Stimulated activated naive CD8-positive, alpha-beta T cell treated with anti-CD3 and anti-CD28 coated beads, Interleukin-15, amount 100 ng/mL, for 72 hours (primary cell): ENCODE results near the gene TPK1.

Source experiments
- ATAC-seq: fragments of 150-1000 bp; cut with Tn5 transposase; 2 replicates; pipeline ENCODE4 v1.10.0; 2021; ENCODE audit warnings: mild to moderate bottlenecking, moderate library complexity
- DNase-seq, 2 donors: peaks; one replicate each; pipeline ENCODE4 v3.0.0; 2021 to 2022
- H3K27ac Mint-ChIP-seq, 2 donors: one replicate each; pipeline ENCODE4 v1.8.0; 2022; ENCODE audit warnings: mild to moderate bottlenecking in 2 of 2, mixed read lengths in 2 of 2, moderate library complexity in 2 of 2
- H3K27me3 Mint-ChIP-seq: one replicate; pipeline ENCODE4 v1.8.0; 2022; ENCODE audit warnings: mixed read lengths
- H3K4me1 Mint-ChIP-seq: one replicate; pipeline ENCODE4 v1.8.0; 2022; ENCODE audit warnings: mild to moderate bottlenecking, mixed read lengths
- H3K4me3 Mint-ChIP-seq, 2 donors: one replicate each; pipeline ENCODE4 v1.8.0; 2022; ENCODE audit warnings: mild to moderate bottlenecking in 2 of 2, mixed read lengths in 2 of 2, moderate library complexity in 1 of 2
- H3K9me3 Mint-ChIP-seq, 2 donors: one replicate each; pipeline ENCODE4 v1.8.0; 2022; ENCODE audit warnings: mixed read lengths in 2 of 2

The TPK1 gene

GRCh38 chr7:144534655-144535395 is 301.0 kb downstream of the TPK1 start:
- Mint-ChIP-seq H3K9me3 (no peaks in the 10 kb centered on the region), H3K27ac (no peak overlapping the region), H3K27me3 (no peaks in the 10 kb centered on the region), H3K4me3 (no peak overlapping the region), H3K4me1 (no peaks in the 10 kb centered on the region)
- ATAC-seq: no peak
- no peak for DNase-seq

DNA sequence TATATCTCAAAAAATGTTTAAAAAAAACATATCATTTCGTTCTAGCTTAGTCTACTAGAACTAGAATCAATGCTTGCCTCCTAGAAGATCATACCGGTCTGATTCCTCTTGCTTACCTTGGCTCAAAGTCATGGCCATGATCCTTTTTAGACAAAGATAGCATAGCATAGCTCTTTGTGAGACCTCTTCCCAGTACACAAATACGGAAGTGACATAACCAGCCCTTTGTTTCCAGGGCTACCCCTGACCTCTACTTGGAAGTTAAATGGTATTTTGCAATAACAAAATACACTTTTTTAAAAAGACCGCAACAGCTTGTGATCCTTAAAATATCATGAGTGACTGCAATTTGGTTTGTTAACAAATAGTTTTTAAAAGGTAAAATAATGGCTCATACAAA is 301.7 kb downstream of the TPK1 start:
- no peaks in the 10 kb centered on the region for H3K9me3 Mint-ChIP-seq
- no peaks in the 10 kb centered on the region for H3K4me1 Mint-ChIP-seq

DNA sequence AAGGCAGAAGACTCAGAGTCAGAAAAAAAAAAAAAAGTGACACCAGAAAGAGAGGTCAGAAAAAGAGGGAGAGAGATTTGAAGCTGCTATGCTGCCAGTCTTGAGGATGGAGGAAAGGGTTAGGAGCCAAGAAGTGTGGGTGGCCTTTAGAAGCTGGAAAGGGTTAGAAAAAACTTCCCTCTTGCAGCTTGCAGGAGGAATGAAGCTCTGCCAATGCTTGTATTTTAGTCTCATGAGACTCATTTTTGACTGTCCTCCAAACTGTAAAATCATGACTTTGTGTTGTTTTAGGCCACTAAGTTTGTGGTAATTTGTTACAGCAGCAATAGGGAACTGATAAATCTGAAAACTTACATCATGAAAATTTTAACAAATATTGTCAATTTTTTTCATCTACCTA is 304.7 kb downstream of the TPK1 start:
- no peak overlapping the region for H3K27ac Mint-ChIP-seq

More for the DNA sequence above, 301.7 kb downstream of the TPK1 start:
- Mint-ChIP-seq H3K27ac (no peak overlapping the region), H3K4me3 (no peak overlapping the region), H3K27me3 (no peaks in the 10 kb centered on the region)
- DNase-seq (no peak), ATAC-seq (no peak)

DNA sequence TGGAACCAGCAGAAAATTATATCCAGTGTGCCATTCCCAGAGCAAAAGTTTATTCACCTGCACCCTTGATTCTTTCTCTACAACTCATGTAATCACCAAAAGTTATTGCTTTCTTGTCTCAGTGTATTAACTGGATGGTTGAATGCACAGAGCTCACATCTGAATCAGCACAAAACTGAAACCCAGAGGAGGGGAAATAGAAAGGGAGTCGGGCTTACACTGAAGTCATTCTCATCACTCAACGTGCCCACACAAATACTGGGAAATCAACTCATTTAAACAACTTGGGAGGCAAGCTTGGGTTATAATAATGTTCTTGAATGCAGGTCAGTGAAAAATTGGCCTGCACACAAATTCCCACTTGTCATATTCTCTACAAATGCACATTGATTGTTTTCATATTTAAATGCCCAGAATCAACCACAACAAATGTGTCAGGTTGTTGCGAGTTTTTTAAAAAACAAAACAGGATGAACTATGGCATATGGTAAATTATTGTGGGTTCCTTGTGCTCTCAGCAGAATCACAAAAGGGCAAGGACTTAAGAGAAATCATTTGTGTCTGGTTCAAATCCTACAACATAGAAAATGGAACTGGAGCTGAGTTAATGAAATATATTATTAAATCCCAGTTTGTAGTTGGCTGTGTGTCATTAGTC is 306.5 kb downstream of the TPK1 start:
- peak; percentile 48 for ATAC-seq
- Mint-ChIP-seq H3K4me1 (no peaks in the 10 kb centered on the region), H3K27me3 (no peaks in the 10 kb centered on the region), H3K27ac (peak overlapping the region in 1 of 2 donors; percentile 19), H3K9me3 (no peaks in the 10 kb centered on the region), H3K4me3 (no peak overlapping the region)
- no peak for DNase-seq

More for the DNA sequence above, 304.7 kb downstream of the TPK1 start:
- ATAC-seq (no peak), DNase-seq (no peak)
- H3K27me3 Mint-ChIP-seq: no peaks in the 10 kb centered on the region
- no peaks in the 10 kb centered on the region for H3K9me3 Mint-ChIP-seq
- no peaks in the 10 kb centered on the region for H3K4me1 Mint-ChIP-seq
- H3K4me3 Mint-ChIP-seq: no peak overlapping the region

GRCh38 chr7:144528536-144529045 is 307.3 kb downstream of the TPK1 start:
- Mint-ChIP-seq H3K27ac (no peak overlapping the region), H3K4me1 (no peaks in the 10 kb centered on the region), H3K9me3 (no peaks in the 10 kb centered on the region), H3K27me3 (no peaks in the 10 kb centered on the region), H3K4me3 (no peak overlapping the region)
- DNase-seq (no peak), ATAC-seq (no peak)

GRCh38 chr7:144527051-144527471 is 308.8 kb downstream of the TPK1 start:
- DNase-seq (no peak), ATAC-seq (no peak)
- no peak overlapping the region for H3K4me3 Mint-ChIP-seq
- no peaks in the 10 kb centered on the region for H3K4me1 Mint-ChIP-seq
- peak overlapping the region in 1 of 2 donors; percentile 5 for H3K27ac Mint-ChIP-seq
- no peaks in the 10 kb centered on the region for H3K27me3 Mint-ChIP-seq
- no peaks in the 10 kb centered on the region for H3K9me3 Mint-ChIP-seq

- Mint-ChIP-seq H3K4me1 (no peaks in the 10 kb centered on the region), H3K27ac (no peak overlapping the region), H3K9me3 (no peaks in the 10 kb centered on the region), H3K4me3 (no peak overlapping the region), H3K27me3 (no peaks in the 10 kb centered on the region)
- no peak for DNase-seq
- ATAC-seq: no peak
Observed at GRCh38 chr7:144525956-144526355, 309.9 kb downstream of the TPK1 start.

DNA sequence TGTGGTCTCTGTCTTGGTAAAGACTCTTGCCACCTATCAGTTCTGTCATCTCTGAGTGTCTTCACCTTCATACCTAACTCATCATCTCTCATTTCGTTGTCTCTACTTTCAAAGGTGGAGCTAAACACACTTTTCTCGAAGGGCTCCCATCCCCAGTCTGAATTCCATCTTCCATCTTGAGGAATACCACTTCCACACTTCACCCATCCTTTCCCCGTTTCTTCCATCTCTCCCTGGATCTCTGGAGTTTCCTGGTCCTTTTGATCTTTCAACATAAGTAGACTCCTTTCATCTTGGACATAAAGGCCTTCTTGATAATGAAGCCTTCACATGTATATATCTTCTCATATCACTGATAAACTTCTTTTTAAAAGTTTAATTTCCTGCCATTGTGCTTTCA is 311.6 kb downstream of the TPK1 start:
- ATAC-seq (no peak), DNase-seq (no peak)
- Mint-ChIP-seq H3K27me3 (no peaks in the 10 kb centered on the region), H3K27ac (peak overlapping the region in 1 of 2 donors; percentile 82), H3K4me3 (no peak overlapping the region), H3K4me1 (no peaks in the 10 kb centered on the region), H3K9me3 (no peaks in the 10 kb centered on the region)

DNA sequence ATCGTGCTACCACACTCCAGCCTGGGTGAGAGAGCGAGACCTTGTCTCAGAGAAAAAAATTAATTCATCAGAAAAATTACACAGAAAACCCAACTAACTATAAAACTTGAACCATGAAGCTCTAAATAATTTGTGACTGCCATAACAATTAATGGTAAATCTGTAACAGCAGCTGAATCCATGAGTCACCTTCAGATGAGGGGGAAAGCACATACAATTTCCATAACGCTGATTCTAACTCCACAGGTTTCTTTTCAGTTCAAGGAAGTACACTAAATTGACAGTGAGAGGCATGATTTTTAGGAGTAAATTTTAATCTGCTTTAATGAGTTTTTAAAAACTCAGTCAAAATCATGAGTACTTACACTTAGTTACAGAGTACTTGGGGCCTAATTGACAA is 312.2 kb downstream of the TPK1 start:
- Mint-ChIP-seq H3K4me3 (no peak overlapping the region), H3K27ac (no peak overlapping the region), H3K27me3 (no peaks in the 10 kb centered on the region), H3K4me1 (peaks cover 3% of the 10 kb centered on the region), H3K9me3 (no peaks in the 10 kb centered on the region)
- DNase-seq: no peak
- no peak for ATAC-seq

- ATAC-seq (no peak), DNase-seq (no peak)
- Mint-ChIP-seq H3K4me3 (no peak overlapping the region), H3K4me1 (peaks cover 5% of the 10 kb centered on the region), H3K27me3 (no peaks in the 10 kb centered on the region), H3K27ac (peak overlapping the region in 1 of 2 donors; percentile 60), H3K9me3 (no peaks in the 10 kb centered on the region)
Observed at GRCh38 chr7:144519925-144520324, 315.9 kb downstream of the TPK1 start.

DNA sequence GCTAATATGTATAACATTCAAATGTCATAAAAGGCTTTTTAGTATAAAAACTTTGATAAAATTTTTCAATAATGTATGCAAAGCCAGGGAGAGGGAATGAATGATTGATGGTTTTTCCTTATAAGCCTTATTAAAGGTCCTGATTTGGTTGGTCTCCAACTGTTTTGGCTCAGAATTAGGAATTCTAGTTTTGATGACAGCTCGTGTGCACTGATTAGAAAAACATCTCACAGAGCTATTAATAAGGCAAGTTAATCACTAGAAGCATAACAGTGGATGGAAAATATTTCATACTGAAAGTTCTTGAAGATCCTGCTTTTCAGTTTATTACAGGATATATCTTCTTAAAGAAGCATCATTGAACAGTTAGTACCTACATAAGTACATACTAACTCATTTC is 317.5 kb downstream of the TPK1 start:
- ATAC-seq (no peak), DNase-seq (no peak)
- no peak overlapping the region for H3K4me3 Mint-ChIP-seq
- H3K27me3 Mint-ChIP-seq: no peaks in the 10 kb centered on the region
- peaks cover 5% of the 10 kb centered on the region for H3K4me1 Mint-ChIP-seq
- H3K27ac Mint-ChIP-seq: no peak overlapping the region
- H3K9me3 Mint-ChIP-seq: no peaks in the 10 kb centered on the region

DNA sequence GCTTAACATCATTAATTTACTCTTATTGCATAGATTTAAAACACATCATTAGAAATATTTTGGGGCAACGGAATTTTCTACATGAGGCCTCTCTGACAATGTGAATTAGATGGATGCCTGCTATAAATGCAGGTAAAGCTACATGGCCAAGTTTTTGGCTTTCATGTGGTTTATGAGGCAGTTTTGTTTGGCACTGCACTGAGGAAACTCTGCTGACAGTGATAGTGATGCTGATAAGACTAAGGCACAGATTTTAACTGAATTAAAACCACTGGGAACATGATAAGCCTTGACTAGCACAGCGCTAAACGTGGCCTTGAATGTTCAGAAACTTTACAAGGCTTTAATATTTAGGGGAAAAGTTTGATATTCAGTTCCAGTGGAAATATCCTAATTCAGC is 318.1 kb downstream of the TPK1 start:
- Mint-ChIP-seq H3K27ac (no peak overlapping the region), H3K4me1 (peaks cover 5% of the 10 kb centered on the region), H3K9me3 (no peaks in the 10 kb centered on the region), H3K27me3 (no peaks in the 10 kb centered on the region), H3K4me3 (no peak overlapping the region)
- DNase-seq: no peak
- ATAC-seq: no peak

- no peaks in the 10 kb centered on the region for H3K27me3 Mint-ChIP-seq
- no peak overlapping the region for H3K4me3 Mint-ChIP-seq
- H3K9me3 Mint-ChIP-seq: no peaks in the 10 kb centered on the region
- ATAC-seq (no peak), DNase-seq (no peak)
- H3K27ac Mint-ChIP-seq: no peak overlapping the region
- peaks cover 5% of the 10 kb centered on the region for H3K4me1 Mint-ChIP-seq
Observed at GRCh38 chr7:144516729-144517525, 318.9 kb downstream of the TPK1 start.

DNA sequence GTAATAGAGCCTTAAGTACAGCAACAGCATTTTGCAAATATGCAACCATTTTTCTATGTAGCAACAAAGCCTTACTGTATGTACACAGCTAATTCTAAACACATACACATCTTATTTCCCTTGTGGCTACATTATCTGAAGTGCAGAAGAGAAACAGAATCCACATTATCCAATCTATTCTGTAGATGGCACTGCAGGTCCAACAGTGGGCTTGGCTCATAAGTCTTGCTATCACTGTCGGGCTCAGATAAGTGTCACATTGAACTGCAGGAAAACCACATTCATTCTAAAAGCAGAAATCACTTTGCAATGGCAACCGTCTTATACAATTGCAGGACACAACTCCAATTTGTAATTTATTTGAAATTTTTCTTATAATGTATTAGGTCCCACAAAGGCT is 322.5 kb downstream of the TPK1 start:
- Mint-ChIP-seq H3K4me3 (no peak overlapping the region), H3K4me1 (no peaks in the 10 kb centered on the region), H3K27ac (no peak overlapping the region), H3K27me3 (no peaks in the 10 kb centered on the region), H3K9me3 (no peaks in the 10 kb centered on the region)
- ATAC-seq (no peak), DNase-seq (no peak)

DNA sequence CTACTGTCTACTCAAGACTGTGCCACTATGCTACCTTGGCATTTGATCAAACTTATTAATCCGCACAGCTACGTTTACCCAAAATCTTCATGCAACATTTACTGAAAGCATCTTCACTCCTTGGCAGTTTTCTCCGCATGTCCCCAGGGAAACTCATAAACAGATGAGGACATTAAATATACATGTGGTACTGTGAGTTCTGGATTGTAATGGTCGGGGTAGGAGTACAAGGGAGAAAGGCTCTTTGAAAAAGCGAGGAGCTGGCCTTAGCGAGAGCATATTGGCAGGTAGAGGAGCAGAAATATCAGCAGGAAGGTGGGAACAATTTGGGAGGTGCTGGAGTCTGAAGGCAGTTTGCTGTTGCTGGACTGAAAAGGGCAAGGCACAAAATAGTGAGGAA is 325.2 kb downstream of the TPK1 start:
- ATAC-seq: no peak
- no peak overlapping the region for H3K4me3 Mint-ChIP-seq
- no peaks in the 10 kb centered on the region for H3K9me3 Mint-ChIP-seq
- H3K27ac Mint-ChIP-seq: no peak overlapping the region
- no peaks in the 10 kb centered on the region for H3K27me3 Mint-ChIP-seq
- no peaks in the 10 kb centered on the region for H3K4me1 Mint-ChIP-seq
- DNase-seq: no peak

DNA sequence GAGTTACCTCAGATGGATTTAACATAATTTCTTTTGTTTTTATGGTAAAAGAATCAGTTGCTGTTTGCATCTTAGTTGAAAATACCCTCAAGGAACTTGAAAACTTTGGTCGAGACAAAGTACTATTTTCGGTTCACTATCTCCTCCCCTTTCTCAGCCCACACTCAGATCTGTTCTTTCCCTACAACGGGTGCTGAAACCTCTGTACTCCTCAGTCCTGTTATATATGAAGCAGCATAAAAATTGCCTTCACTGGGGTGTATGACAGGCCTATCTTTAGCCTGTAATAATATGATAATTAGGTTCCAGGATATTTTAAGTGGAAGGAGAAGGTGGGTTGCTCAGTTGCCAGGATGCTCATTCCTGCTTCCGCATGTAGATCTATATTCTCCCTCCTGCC is 327.2 kb downstream of the TPK1 start:
- Mint-ChIP-seq H3K4me1 (no peaks in the 10 kb centered on the region), H3K27me3 (no peaks in the 10 kb centered on the region), H3K9me3 (no peaks in the 10 kb centered on the region), H3K4me3 (no peak overlapping the region), H3K27ac (no peak overlapping the region)
- ATAC-seq: no peak
- DNase-seq: no peak
